Activated B cell treated with CpG ODN at 0.5 μM for 24 hours (primary cell): ENCODE results near the gene AKT3. TPM values are rescaled to one million over a fixed set of nuclear protein-coding genes. Genes with fewer than 3 reads are reported as not detected.

Experiments used
- ATAC-seq: fragments of 200-7000 bp; cut with Tn5 transposase; one replicate; pipeline ENCODE4 v1.10.0; 2021; ENCODE audit warnings: low read depth, mild to moderate bottlenecking, moderate library complexity
- CTCF ChIA-PET: fragments of 350-600 bp; sonication (Branson Sonifier 250); formaldehyde crosslinking; loops from one replicate; lab custom pipeline; 2021; ENCODE audit warnings: antibody characterized with exemption; lab: Charles Lee
- POLR2A ChIA-PET: fragments of 350-600 bp; sonication (Branson Sonifier 250); formaldehyde crosslinking; loops from one replicate; lab custom pipeline; 2021; ENCODE audit warnings: antibody characterized with exemption; lab: Charles Lee
- DNase-seq: peaks from one replicate; pipeline ENCODE4 v3.0.0; 2022
- H3K27ac Mint-ChIP-seq: one replicate; pipeline ENCODE4 v1.8.0; 2020; ENCODE audit warnings: mixed read lengths
- H3K27me3 Mint-ChIP-seq: one replicate; pipeline ENCODE4 v1.8.0; 2021; ENCODE audit warnings: mixed read lengths
- H3K36me3 Mint-ChIP-seq: one replicate; pipeline ENCODE4 v1.8.0; 2021; ENCODE audit warnings: low read depth, mixed read lengths
- H3K4me1 Mint-ChIP-seq: one replicate; pipeline ENCODE4 v1.8.0; 2021; ENCODE audit warnings: mixed read lengths
- H3K4me3 Mint-ChIP-seq: one replicate; pipeline ENCODE4 v1.8.0; 2020; ENCODE audit warnings: mild to moderate bottlenecking, mixed read lengths
- H3K9me3 Mint-ChIP-seq: one replicate; pipeline ENCODE4 v1.8.0; 2020; ENCODE audit warnings: mixed read lengths
- intact Hi-C: fragments of 100-400 bp; cut with micrococcal nuclease; formaldehyde crosslinking; loops from one replicate; pipeline ENCODE4 v1.15.1; 2024
- total RNA-seq: library from RNA; stranded (reverse); gene quantifications from 2 replicates; pipeline ENCODE4 v1.2.3, GENCODE V29; 2022
- TF ChIP-seq, protein P1 (sequence below): fragments of 200-600 bp; IDR thresholded peaks from one replicate; pipeline ENCODE4 v1.8.0; 2022; ENCODE audit warnings: antibody characterized with exemption, mild to moderate bottlenecking

Gene AKT3
- total RNA-seq, 1 donor from 2014 or later = 63.3 TPM

DNA sequence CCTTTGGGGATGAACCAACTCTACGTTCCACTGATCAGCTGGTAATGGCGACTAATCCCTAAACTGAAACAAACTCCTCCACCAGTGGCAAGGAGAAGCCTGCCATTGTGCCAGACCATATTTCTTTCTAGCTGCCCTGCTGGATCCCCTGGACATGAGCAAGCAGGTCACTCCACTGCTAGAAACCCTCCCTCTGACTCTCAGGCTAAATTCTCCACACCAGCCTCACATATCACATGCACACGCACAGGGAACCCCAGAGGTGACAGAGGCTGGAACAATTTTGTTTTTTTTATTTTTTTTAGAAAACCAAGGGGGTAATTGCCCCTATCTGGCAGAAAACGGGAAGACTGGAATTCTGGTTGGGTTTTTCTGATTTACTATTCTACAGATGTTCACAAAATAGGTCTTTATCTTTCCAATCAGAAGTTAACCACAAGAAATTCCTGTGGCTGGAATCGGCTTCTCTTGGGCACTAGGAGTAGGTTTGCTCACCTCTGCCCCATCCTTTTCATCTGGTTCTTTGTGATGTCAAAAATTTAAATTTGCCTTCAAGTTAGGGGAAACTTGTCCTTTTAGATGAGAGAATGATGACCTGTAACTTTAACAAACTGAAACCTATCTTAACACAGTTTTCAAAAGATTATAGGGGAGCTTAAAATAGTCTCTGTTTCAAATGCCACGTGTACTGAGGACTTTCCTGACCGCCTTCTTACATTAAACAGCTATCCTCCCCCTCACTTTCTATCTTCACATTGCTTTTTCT, 336.1 kb downstream of the AKT3 start:
- CTCF ChIA-PET = no interaction called here
- ATAC-seq = no peak

DNA sequence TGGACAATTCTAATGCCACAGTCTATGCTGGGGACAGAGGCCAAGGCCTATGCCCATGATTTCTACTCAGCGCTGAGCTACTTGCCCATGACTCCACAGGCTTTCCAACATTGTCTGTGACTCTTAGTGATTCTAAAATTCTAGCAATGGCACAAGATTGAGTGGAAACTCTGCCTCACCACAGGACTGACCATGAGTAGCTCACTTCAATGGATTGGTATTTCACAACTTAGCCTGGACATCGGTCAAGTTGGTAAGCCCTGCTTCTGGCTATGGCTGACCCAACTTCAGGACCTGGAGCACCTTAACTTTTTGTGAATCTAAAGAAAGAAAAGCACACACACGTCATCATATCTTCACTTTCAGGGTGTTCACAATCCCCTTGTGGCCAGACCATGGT, 339.1 kb downstream of the AKT3 start:
- Mint-ChIP-seq H3K9me3 (no peaks in the 10 kb centered on the region), H3K4me3 (no peak overlapping the region), H3K27me3 (no peaks in the 10 kb centered on the region), H3K4me1 (peaks cover 51% of the 10 kb centered on the region), H3K36me3 (peaks cover 20% of the 10 kb centered on the region), H3K27ac (no peak overlapping the region)
- ATAC-seq = no peak
- no peak for DNase-seq
- CTCF ChIA-PET = no interaction called here
- TF ChIP-seq, protein P1, sequence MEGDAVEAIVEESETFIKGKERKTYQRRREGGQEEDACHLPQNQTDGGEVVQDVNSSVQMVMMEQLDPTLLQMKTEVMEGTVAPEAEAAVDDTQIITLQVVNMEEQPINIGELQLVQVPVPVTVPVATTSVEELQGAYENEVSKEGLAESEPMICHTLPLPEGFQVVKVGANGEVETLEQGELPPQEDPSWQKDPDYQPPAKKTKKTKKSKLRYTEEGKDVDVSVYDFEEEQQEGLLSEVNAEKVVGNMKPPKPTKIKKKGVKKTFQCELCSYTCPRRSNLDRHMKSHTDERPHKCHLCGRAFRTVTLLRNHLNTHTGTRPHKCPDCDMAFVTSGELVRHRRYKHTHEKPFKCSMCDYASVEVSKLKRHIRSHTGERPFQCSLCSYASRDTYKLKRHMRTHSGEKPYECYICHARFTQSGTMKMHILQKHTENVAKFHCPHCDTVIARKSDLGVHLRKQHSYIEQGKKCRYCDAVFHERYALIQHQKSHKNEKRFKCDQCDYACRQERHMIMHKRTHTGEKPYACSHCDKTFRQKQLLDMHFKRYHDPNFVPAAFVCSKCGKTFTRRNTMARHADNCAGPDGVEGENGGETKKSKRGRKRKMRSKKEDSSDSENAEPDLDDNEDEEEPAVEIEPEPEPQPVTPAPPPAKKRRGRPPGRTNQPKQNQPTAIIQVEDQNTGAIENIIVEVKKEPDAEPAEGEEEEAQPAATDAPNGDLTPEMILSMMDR = no peak
- intact Hi-C loops = no loop called here
- POLR2A ChIA-PET = no interaction called here

More for the DNA sequence above, 336.1 kb downstream of the AKT3 start:
- Mint-ChIP-seq H3K4me1 (peaks cover 21% of the 10 kb centered on the region), H3K4me3 (no peak overlapping the region), H3K9me3 (peaks cover 4% of the 10 kb centered on the region), H3K36me3 (peaks cover 32% of the 10 kb centered on the region), H3K27me3 (no peaks in the 10 kb centered on the region), H3K27ac (no peak overlapping the region)
- POLR2A ChIA-PET = no interaction called here
- DNase-seq = no peak
- intact Hi-C loops = no loop called here
- TF ChIP-seq, protein P1 = no peak

DNA sequence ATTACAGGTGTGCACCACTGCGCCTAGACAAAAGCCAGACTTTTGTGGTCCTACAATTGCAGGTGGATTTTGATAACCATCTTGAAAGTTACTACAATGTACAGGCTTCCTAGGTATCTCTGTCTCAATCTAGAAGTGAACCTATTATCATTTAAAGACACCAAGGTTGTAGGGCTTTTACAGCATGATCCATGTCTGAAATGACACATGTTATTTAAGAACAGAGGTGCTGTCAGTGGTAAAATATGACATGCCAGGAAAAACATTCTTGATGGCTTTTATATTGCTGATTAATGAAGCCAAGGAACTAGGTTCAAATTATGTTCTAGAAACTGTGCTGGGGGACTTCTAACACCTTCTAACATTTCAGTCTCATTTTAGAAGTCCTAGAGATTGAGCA, 341.1 kb downstream of the AKT3 start:
- intact Hi-C loops = loop anchor here (5.0 kb wide), 1 partner anchor 88 kb away; no protein-coding TSS in a partner anchor
- H3K27me3 Mint-ChIP-seq = no peaks in the 10 kb centered on the region
- no peaks in the 10 kb centered on the region for H3K9me3 Mint-ChIP-seq
- ChIA-PET CTCF (no interaction called here), POLR2A (interaction anchor here (0.6 to 2.3 kb wide), 3 partner anchors 13 to 539 kb away, joined by 7 to 8 read pairs (median 8); no protein-coding TSS in a partner anchor)
- no peak for DNase-seq
- TF ChIP-seq, protein P1 = no peak
- no peak overlapping the region for H3K4me3 Mint-ChIP-seq
- H3K27ac Mint-ChIP-seq = peak overlapping the region; percentile 2
- H3K36me3 Mint-ChIP-seq = peaks cover 28% of the 10 kb centered on the region
- peaks cover 50% of the 10 kb centered on the region for H3K4me1 Mint-ChIP-seq
- ATAC-seq = no peak

DNA sequence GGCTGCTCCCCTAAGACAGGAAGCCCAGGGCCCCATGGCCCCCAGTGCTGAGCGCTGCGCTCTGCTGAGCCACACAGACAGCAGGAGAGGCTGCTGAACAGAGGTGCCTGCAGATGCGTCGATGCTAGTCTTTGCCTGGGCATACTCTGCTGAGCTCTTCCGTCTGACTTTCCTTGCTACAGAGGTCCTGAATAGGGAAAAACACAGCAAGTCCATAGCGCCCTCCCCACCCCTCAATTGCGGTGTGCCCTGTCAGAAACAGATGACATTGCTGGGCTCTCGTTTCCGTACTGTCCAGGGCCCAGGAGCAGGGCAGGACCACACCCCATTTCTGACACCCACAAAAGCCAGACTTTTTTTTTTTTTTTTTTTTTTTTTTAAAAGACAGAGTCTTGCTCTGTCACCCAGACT, 341.7 kb downstream of the AKT3 start:
- peak; percentile 37 for DNase-seq
- POLR2A ChIA-PET = interaction anchor here (0.6 to 2.3 kb wide), 5 partner anchors 12 to 812 kb away, joined by 3 to 8 read pairs (median 7); no protein-coding TSS in a partner anchor
- Mint-ChIP-seq H3K4me3 (peak overlapping the region; percentile 72), H3K4me1 (peaks cover 46% of the 10 kb centered on the region), H3K36me3 (peaks cover 28% of the 10 kb centered on the region), H3K9me3 (no peaks in the 10 kb centered on the region), H3K27me3 (no peaks in the 10 kb centered on the region), H3K27ac (peak overlapping the region; percentile 73)
- CTCF ChIA-PET = interaction anchor here (0.7 kb wide), 1 partner anchor 164 kb away, joined by 4 read pairs; no protein-coding TSS in a partner anchor
- TF ChIP-seq, protein P1 = no peak
- peak; percentile 84 for ATAC-seq
- intact Hi-C loops = loop anchor here (5.0 kb wide), 1 partner anchor 89 kb away; no protein-coding TSS in a partner anchor

GRCh38 chr1:243507672-243508302, 342.3 kb downstream of the AKT3 start:
- peaks cover 41% of the 10 kb centered on the region for H3K4me1 Mint-ChIP-seq
- H3K27ac Mint-ChIP-seq = peak overlapping the region; percentile 73
- no peaks in the 10 kb centered on the region for H3K27me3 Mint-ChIP-seq
- TF ChIP-seq, protein P1 = no peak
- H3K9me3 Mint-ChIP-seq = no peaks in the 10 kb centered on the region
- H3K36me3 Mint-ChIP-seq = peaks cover 28% of the 10 kb centered on the region
- no peak for ATAC-seq
- intact Hi-C loops = loop anchor here (2.0 to 5.0 kb wide), 2 partner anchors 25 to 90 kb away; no protein-coding TSS in a partner anchor
- peak overlapping the region; percentile 72 for H3K4me3 Mint-ChIP-seq
- ChIA-PET CTCF (interaction anchor here (0.7 kb wide), 1 partner anchor 165 kb away, joined by 4 read pairs; no protein-coding TSS in a partner anchor), POLR2A (interaction anchor here (0.6 to 2.3 kb wide), 4 partner anchors 12 to 812 kb away, joined by 3 to 8 read pairs (median 6); no protein-coding TSS in a partner anchor)
- no peak for DNase-seq
